Uterus (tissue), 2 donors: ENCODE measurements around the gene UBL5.

ENCODE experiments used
- CTCF ChIP-seq, 4 experiments: fragments of 200-600 bp in 2 of 4; fragments of 450-650 bp in 2 of 4; sonication (generic) in 2 of 4; IDR thresholded peaks; one replicate each; pipeline ENCODE4 v1.5.1; 2016 to 2019; ENCODE audit warnings: antibody characterized with exemption in 4 of 4, mild to moderate bottlenecking in 2 of 4, moderate library complexity in 1 of 4
- POLR2A ChIP-seq, 2 donors: fragments of 450-650 bp; IDR thresholded peaks; one replicate each; pipeline ENCODE4 v1.6.1; 2016; ENCODE audit warnings: antibody characterized with exemption in 2 of 2, mild to moderate bottlenecking in 1 of 2, moderate library complexity in 1 of 2

GRCh38 chr19:9823816-9824215, 3.9 kb upstream of the UBL5 start:
- TF ChIP-seq CTCF (IDR thresholded peaks at IDR 0.05) (no peak), POLR2A (IDR thresholded peaks at IDR 0.05) (no peak)
